Stimulated activated memory B cell treated with anti-CD40 and anti-IgM and Interleukin-4, amounts not matched to agents 10 μg/mL and 1 μg/mL and 100 μg/mL, for 72 hours (primary cell): ENCODE data around the gene PAQR4.

ENCODE experiments used
- ATAC-seq: fragments of 150-1000 bp; cut with Tn5 transposase; 2 replicates; pipeline ENCODE4 v1.10.0; 2021
- H3K27ac Mint-ChIP-seq: one replicate; pipeline ENCODE4 v1.8.0; 2022; ENCODE audit warnings: mild to moderate bottlenecking, mixed read lengths
- H3K27me3 Mint-ChIP-seq: one replicate; pipeline ENCODE4 v1.8.0; 2022; ENCODE audit warnings: mixed read lengths
- H3K36me3 Mint-ChIP-seq: one replicate; pipeline ENCODE4 v1.8.0; 2022; ENCODE audit warnings: mixed read lengths
- H3K4me1 Mint-ChIP-seq: one replicate; pipeline ENCODE4 v1.8.0; 2022; ENCODE audit warnings: mixed read lengths
- H3K4me3 Mint-ChIP-seq: one replicate; pipeline ENCODE4 v1.8.0; 2022; ENCODE audit warnings: mild to moderate bottlenecking, moderate library complexity, mixed read lengths
- H3K9me3 Mint-ChIP-seq: one replicate; pipeline ENCODE4 v1.8.0; 2022; ENCODE audit warnings: mixed read lengths

PAQR4 gene

GRCh38 chr16:2967721-2968161, 1.4 kb upstream of the PAQR4 start:
- Mint-ChIP-seq H3K4me1 (peaks cover 56% of the 10 kb centered on the region), H3K27me3 (peaks cover 57% of the 10 kb centered on the region), H3K27ac (no peak overlapping the region), H3K9me3 (no peaks in the 10 kb centered on the region), H3K4me3 (peak overlapping the region; percentile 72), H3K36me3 (peaks cover 10% of the 10 kb centered on the region)
- ATAC-seq = no peak

DNA sequence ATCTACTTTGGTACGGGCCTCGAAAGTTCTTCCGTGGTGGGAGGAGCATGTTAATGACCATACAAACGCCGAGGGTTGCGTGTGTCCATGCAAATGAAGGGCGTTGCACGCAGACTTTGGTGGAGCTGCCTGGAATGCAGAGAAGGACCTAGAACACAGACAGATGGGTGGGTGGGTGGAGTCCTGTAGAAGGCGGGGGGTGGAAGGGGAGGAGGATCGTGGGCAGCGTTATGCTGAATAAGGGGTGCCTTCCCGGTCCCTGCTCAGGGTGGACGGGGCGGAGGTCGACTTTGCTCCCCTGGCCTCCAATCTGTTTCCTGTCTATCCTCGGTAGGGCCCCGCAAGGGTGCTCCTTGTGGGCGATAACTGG, 795 bp upstream of the PAQR4 start:
- Mint-ChIP-seq H3K27ac (no peak overlapping the region), H3K36me3 (peaks cover 11% of the 10 kb centered on the region), H3K27me3 (peaks cover 55% of the 10 kb centered on the region), H3K9me3 (no peaks in the 10 kb centered on the region), H3K4me3 (peak overlapping the region; percentile 72), H3K4me1 (peaks cover 52% of the 10 kb centered on the region)
- no peak for ATAC-seq

GRCh38 chr16:2969545-2970521, 685 bp downstream of the PAQR4 start:
- Mint-ChIP-seq H3K27ac (no peak overlapping the region), H3K4me3 (peak overlapping the region; percentile 68), H3K36me3 (peaks cover 11% of the 10 kb centered on the region), H3K27me3 (peaks cover 40% of the 10 kb centered on the region), H3K9me3 (no peaks in the 10 kb centered on the region), H3K4me1 (peaks cover 40% of the 10 kb centered on the region)
- peak; percentile 43 for ATAC-seq

DNA sequence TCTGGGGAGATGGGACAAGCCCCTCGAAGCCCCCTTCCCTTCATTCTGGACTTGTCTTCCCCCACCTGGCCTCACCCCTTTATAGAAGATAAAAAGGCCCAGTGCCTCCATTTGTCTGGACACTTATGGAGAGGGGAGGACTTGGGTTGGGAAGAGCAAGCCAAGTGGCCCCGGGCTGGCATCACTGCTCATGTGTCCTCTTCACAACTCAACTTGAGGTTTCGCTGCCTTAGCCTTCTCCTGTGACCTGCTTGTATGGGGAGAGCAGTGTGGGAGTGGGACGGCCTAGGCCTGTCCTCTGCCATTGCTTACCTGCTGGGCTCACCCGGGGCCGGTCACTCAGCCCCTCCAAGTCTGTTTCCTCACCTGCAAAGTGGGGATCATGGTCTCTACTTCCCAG, 1.4 kb downstream of the PAQR4 start:
- peak overlapping the region; percentile 68 for H3K4me3 Mint-ChIP-seq
- H3K9me3 Mint-ChIP-seq = no peaks in the 10 kb centered on the region
- ATAC-seq = no peak
- peaks cover 40% of the 10 kb centered on the region for H3K27me3 Mint-ChIP-seq
- peaks cover 34% of the 10 kb centered on the region for H3K4me1 Mint-ChIP-seq
- H3K36me3 Mint-ChIP-seq = peaks cover 11% of the 10 kb centered on the region
- no peak overlapping the region for H3K27ac Mint-ChIP-seq

DNA sequence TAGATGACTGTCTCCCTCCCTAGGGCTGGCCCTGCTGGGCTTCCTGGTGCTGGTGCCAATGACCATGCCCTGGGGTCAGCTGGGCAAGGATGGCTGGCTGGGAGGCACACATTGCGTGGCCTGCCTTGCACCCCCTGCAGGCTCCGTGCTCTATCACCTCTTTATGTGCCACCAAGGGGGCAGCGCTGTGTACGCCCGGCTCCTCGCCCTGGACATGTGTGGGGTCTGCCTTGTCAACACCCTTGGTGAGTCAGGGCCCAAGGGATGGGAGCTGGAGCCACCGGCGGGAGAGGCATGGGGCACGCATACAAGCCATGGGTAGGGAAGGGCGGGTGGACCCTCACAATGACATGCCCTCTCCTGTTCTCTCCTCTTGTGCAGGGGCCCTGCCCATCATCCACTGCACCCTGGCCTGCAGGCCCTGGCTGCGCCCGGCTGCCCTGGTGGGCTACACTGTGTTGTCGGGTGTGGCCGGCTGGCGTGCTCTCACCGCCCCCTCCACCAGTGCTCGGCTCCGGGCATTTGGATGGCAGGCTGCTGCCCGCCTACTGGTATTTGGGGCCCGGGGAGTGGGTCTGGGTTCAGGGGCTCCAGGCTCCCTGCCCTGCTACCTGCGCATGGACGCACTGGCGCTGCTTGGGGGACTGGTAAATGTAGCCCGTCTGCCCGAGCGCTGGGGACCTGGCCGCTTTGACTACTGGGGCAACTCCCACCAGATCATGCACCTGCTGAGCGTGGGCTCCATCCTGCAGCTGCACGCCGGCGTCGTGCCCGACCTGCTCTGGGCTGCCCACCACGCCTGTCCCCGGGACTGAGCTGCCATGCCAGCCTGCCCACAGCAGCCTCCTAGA, 2.2 kb downstream of the PAQR4 start:
- H3K27ac Mint-ChIP-seq = no peak overlapping the region
- peaks cover 11% of the 10 kb centered on the region for H3K36me3 Mint-ChIP-seq
- no peak for ATAC-seq
- peaks cover 40% of the 10 kb centered on the region for H3K27me3 Mint-ChIP-seq
- H3K4me1 Mint-ChIP-seq = peaks cover 33% of the 10 kb centered on the region
- H3K9me3 Mint-ChIP-seq = no peaks in the 10 kb centered on the region
- peak overlapping the region; percentile 68 for H3K4me3 Mint-ChIP-seq

- Mint-ChIP-seq H3K4me1 (peaks cover 33% of the 10 kb centered on the region), H3K9me3 (no peaks in the 10 kb centered on the region), H3K27ac (no peak overlapping the region), H3K4me3 (no peak overlapping the region), H3K27me3 (peaks cover 40% of the 10 kb centered on the region), H3K36me3 (peaks cover 11% of the 10 kb centered on the region)
- no peak for ATAC-seq
Observed at GRCh38 chr16:2971985-2972784, 3.0 kb downstream of the PAQR4 start.

DNA sequence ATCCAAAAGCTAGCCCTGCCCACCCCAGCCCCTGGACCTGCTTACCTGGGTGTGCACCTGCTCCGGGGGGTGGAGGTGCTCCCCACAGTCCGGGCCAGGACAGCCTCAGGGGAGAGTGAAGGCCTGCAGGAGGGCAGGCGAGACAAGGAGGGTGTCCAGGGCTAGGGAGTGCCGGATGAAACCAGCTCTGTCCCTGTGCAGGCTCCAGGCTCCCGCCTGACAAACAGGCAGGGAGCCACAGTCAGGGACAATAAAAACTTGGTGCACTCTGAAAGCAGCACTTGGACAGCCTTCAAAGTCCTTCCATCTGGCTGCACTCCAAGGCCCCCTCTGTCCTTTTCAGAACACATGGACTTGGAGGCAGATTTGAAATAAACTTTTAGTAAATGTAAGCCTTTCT, 3.9 kb downstream of the PAQR4 start:
- H3K27me3 Mint-ChIP-seq = peaks cover 40% of the 10 kb centered on the region
- H3K27ac Mint-ChIP-seq = no peak overlapping the region
- no peak overlapping the region for H3K4me3 Mint-ChIP-seq
- no peaks in the 10 kb centered on the region for H3K9me3 Mint-ChIP-seq
- no peak for ATAC-seq
- H3K4me1 Mint-ChIP-seq = peaks cover 28% of the 10 kb centered on the region
- peaks cover 11% of the 10 kb centered on the region for H3K36me3 Mint-ChIP-seq

DNA sequence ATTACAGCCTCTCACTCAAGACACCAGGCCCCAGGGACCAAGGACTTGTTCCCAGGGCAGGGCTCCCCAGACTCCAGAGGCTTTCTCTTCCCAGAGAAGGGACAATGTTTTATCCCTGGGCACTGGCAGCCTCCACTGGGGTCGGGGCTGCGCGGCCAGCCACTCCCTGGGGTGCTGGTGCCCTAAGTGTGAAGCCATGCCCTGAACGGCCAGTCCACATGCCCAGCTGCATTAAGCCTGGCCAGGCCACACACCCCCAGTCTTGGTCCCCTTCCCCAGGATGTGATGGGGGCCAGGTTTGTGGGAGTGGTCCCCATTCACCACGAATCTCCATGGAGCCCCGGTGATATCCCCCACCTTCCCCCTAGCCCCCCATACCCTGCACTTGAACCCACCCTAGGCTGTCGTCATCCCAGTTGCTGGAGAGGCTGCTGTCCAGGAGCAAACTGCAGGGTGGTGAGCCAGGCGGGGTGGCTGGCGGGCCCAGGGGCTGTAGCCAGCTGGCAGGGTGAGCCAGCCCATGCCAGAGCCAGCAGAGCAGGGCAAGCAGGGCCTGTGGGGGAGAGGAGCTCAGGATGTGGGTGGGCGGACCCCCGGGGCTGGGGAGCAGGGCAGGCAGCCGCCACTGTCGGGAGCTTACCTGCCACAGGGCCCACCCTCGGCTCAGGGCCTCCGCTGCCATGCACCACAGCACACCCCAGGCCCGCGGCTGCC, 4.6 kb downstream of the PAQR4 start:
- ATAC-seq = no peak
- peaks cover 11% of the 10 kb centered on the region for H3K36me3 Mint-ChIP-seq
- H3K4me1 Mint-ChIP-seq = peaks cover 21% of the 10 kb centered on the region
- H3K4me3 Mint-ChIP-seq = no peak overlapping the region
- H3K27ac Mint-ChIP-seq = no peak overlapping the region
- H3K27me3 Mint-ChIP-seq = peaks cover 36% of the 10 kb centered on the region
- no peaks in the 10 kb centered on the region for H3K9me3 Mint-ChIP-seq

DNA sequence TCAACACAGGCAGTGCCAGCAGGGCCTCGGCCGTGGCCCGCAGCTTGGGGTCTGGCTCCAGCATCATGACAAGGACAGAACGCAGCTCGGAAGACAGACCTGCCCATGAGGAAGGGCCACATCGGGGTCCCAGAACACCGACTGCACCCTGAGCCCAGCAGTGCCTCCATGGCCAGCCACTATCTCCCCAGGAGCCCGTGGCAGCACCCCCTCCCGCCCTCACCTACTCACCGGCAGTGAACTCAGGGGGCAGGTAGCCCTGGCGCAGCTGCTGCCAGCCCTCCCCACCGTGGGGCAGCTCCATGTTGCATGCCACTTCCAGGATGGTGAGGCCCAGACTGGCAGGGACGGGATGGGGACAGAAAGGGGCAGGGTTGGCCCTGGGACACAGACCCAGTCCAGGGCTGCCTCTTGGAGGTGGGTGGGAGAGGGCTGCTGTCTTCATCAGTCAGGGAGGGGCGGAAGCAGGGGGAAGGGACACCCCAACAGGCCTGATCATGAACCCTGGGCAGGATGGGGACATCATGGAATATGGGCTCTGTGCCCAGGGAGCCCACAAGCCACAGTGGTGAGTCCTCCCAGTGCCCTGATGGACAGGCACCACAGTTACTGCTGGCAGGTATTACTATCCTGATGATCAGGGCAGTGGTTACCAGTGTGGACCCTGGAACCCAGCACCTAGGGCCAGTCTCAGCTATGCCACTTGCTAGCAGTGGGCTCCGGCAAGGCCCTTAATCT, 5.3 kb downstream of the PAQR4 start:
- H3K27ac Mint-ChIP-seq = no peak overlapping the region
- H3K9me3 Mint-ChIP-seq = no peaks in the 10 kb centered on the region
- peaks cover 21% of the 10 kb centered on the region for H3K4me1 Mint-ChIP-seq
- no peak for ATAC-seq
- H3K4me3 Mint-ChIP-seq = no peak overlapping the region
- peaks cover 11% of the 10 kb centered on the region for H3K36me3 Mint-ChIP-seq
- peaks cover 40% of the 10 kb centered on the region for H3K27me3 Mint-ChIP-seq

- no peak for ATAC-seq
- Mint-ChIP-seq H3K27me3 (peaks cover 45% of the 10 kb centered on the region), H3K27ac (no peak overlapping the region), H3K36me3 (peaks cover 11% of the 10 kb centered on the region), H3K4me3 (no peak overlapping the region), H3K9me3 (no peaks in the 10 kb centered on the region), H3K4me1 (peaks cover 24% of the 10 kb centered on the region)
Observed at GRCh38 chr16:2975161-2975795, 6.1 kb downstream of the PAQR4 start.

GRCh38 chr16:2976201-2976600, 7.1 kb downstream of the PAQR4 start:
- no peak overlapping the region for H3K27ac Mint-ChIP-seq
- peaks cover 37% of the 10 kb centered on the region for H3K27me3 Mint-ChIP-seq
- peaks cover 11% of the 10 kb centered on the region for H3K36me3 Mint-ChIP-seq

DNA sequence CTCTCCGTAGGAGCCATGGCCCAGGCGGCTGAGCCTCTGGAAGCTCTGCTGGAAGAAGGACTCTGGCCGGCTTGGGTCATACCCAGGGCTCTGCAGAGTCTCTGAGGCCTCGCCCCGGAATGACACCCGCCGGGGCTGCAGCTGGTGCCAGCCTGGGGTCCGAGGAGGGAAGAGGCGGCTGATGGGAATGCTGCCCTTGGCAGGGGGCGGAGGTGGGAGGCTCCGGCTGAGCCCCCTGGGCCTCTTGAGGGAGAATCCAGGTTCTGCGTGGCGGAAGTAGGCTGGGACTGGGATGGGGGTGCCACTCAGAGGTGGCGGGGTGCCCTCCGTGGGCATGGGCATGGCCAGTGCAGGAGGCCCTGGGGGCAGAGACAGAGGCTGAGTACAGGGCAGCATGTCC, 7.5 kb downstream of the PAQR4 start:
- Mint-ChIP-seq H3K36me3 (peaks cover 11% of the 10 kb centered on the region), H3K4me3 (no peak overlapping the region), H3K27ac (no peak overlapping the region), H3K4me1 (peaks cover 13% of the 10 kb centered on the region), H3K9me3 (no peaks in the 10 kb centered on the region), H3K27me3 (peaks cover 32% of the 10 kb centered on the region)
- no peak for ATAC-seq

More at GRCh38 chr16:2976201-2976600, 7.1 kb downstream of the PAQR4 start:
- H3K9me3 Mint-ChIP-seq = no peaks in the 10 kb centered on the region
- no peak overlapping the region for H3K4me3 Mint-ChIP-seq
- no peak for ATAC-seq
- H3K4me1 Mint-ChIP-seq = peaks cover 15% of the 10 kb centered on the region

GRCh38 chr16:2977440-2977839, 8.3 kb downstream of the PAQR4 start:
- Mint-ChIP-seq H3K4me1 (peaks cover 10% of the 10 kb centered on the region), H3K9me3 (no peaks in the 10 kb centered on the region), H3K36me3 (peaks cover 4% of the 10 kb centered on the region), H3K27me3 (peaks cover 24% of the 10 kb centered on the region), H3K27ac (no peak overlapping the region), H3K4me3 (no peak overlapping the region)
- no peak for ATAC-seq
